H1 (cell line): ENCODE data around the gene FLNC. TPM values are rescaled to one million over a fixed set of nuclear protein-coding genes. Genes with fewer than 3 reads are reported as not detected.

Experiments
- E2F6 ChIP-seq: IDR thresholded peaks from 2 replicates; pipeline ENCODE4 v1.6.1; 2012; ENCODE audit warnings: inconsistent platforms
- JUND ChIP-seq: IDR thresholded peaks from 2 replicates; pipeline ENCODE4 v1.6.1; 2011; ENCODE audit warnings: mild to moderate bottlenecking, improper control_type of control experiment, low read length
- KDM1A ChIP-seq: fragments of 200-600, 300-600 bp; sonication (generic); IDR thresholded peaks from 2 replicates; pipeline ENCODE4 v1.7.1; 2016; ENCODE audit warnings: mild to moderate bottlenecking, low read length, borderline replicate concordance
- KDM4A ChIP-seq: IDR thresholded peaks from one replicate; pipeline ENCODE4 v1.7.1; 2012; ENCODE audit warnings: low read depth, mild to moderate bottlenecking, moderate library complexity, low read length, inconsistent platforms; ENCODE audit not compliant: severe bottlenecking
- POLR2A ChIP-seq, 2 experiments: IDR thresholded peaks; 1 replicate in 1 of 2; 2 replicates in 1 of 2; pipeline ENCODE4 v1.6.1; 2011; ENCODE audit warnings: low read depth in 2 of 2, low read length in 2 of 2, mild to moderate bottlenecking in 2 of 2; ENCODE audit errors: control extremely low read depth in 1 of 2
- POU5F1 ChIP-seq: IDR thresholded peaks from 2 replicates; pipeline ENCODE4 v1.6.1; 2011; ENCODE audit warnings: low read depth, mild to moderate bottlenecking, low read length, moderate library complexity
- RAD21 ChIP-seq, 2 experiments: IDR thresholded peaks in 1 of 2; conservative IDR thresholded peaks in 1 of 2; 2 replicates each; pipeline ENCODE4 v1.6.1; 2011; ENCODE audit warnings: low read depth in 2 of 2, low read length in 2 of 2, improper control_type of control experiment in 1 of 2, inconsistent platforms in 1 of 2, mild to moderate bottlenecking in 1 of 2, moderate library complexity in 1 of 2
- polyA plus RNA-seq, 7 experiments: library from polyadenylated mRNA; depleted of rRNA in 3 of 7; stranded (reverse) in 5 of 7; unstranded in 2 of 7; fragments of >200 nt in 5 of 7; fragments of 200-250 nt in 2 of 7; gene quantifications; 1 replicate in 5 of 7; 2 replicates in 1 of 7; 4 replicates in 1 of 7; pipeline versions ENCODE4 v1.2.1 to v1.2.3, GENCODE V29; 2011 to 2013; ENCODE audit warnings: missing spikeins in 2 of 7, mixed read lengths in 2 of 7
- total RNA-seq: library from RNA; stranded (reverse); fragmentation: NEBNext Ultra II Directional; extraction: Animal tissue kit (Norgen Biotek cat#: 25700); gene quantifications from 2 replicates; pipeline ENCODE4 v1.2.1, GENCODE V29; 2021

The FLNC gene
- total and polyA plus RNA-seq, 2 of the 8 experiments (the other 6 are each of a cell fraction or from before 2014, with no cell fraction given): 1.9 to 10.7 TPM

- TF ChIP-seq KDM1A (peak; percentile 57; the same call in 1 of the 2 replicates), E2F6 (peak; percentile 86), POLR2A (IDR thresholded peaks at IDR 0.05; ENCODE audit: control extremely low read depth in 1 of 2, low read depth in 2 of 2, low read length in 2 of 2) (no peak), RAD21 (IDR thresholded peaks at IDR 0.05 in 1 of 2, conservative IDR thresholded peaks at IDR 0.05 in 1 of 2; ENCODE audit: low read depth in 2 of 2, low read length in 2 of 2) (no peak), POU5F1 (no peak), KDM4A (peak; percentile 28), JUND (no peak)
Measured at GRCh38 chr7:128831178-128831993, 1.2 kb downstream of the FLNC start (continued).
